NCI-H2227 (cell line): ENCODE measurements around the gene CXXC5.
A peak's percentile ranks its signal among the peaks of the same experiment; 100 is the strongest.

Experiments used
- DNase-seq: peaks from one replicate; lab custom pipeline; 2025; ENCODE audit not compliant: unreplicated experiment; lab: John Stamatoyannopoulos, UW

CXXC5 gene

DNA sequence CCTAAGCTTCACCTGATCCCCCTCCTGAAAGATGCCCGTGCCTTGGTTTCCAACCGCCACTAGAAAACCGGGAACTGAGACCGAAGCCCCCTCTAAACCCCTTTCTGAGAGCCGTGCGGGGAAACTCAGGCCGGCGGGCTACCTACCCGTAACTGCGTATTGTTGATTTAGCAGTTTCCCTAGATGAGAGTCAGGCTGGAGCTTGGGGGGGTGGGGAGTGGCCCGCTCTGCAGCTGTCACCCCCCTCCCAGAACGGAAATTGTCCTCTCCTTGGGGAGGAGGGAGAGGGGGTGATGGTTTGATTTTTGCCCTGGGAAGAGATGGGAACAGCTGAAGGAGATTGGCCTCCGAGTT is 2.5 kb downstream of the CXXC5 start:
- DNase-seq: no peak

DNA sequence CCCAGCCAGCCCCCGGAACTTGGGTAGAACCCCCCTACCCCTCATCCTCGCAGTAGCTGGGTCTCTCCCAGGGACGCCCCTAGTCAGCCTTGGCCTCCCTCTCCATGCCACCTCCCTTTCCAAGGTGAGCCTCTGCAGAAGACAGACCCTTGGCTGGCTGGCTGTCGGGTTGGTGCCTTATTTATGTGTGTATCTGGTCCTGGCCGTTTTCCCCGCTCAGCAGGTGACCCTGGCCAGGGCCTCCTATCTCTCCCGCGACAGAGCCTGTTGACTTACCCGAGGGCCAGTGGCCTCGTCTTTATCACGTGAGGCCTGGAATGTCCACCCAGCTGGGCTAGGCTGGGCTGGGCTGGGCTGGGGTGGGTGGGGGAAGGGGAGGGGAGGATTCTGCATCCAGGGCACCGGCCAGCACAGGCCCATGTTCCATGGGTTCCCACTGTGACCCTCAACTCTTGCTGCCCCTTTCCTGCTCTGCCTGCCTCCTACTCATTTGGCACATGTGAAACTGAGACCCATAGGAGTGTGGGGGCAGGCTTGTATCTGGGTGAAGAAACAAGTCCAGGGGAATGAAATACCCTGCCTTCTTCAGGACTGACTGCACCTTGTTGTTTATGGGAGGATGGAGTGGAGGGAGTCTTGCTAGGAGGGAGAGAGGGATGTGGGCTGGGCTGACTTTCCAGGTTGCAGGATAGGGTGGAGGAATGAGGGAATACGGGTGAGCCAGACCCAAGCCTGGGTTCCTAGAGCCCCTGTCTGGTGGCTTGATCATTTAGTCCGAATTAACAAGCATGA is 3.1 kb downstream of the CXXC5 start:
- no peak for DNase-seq

DNA sequence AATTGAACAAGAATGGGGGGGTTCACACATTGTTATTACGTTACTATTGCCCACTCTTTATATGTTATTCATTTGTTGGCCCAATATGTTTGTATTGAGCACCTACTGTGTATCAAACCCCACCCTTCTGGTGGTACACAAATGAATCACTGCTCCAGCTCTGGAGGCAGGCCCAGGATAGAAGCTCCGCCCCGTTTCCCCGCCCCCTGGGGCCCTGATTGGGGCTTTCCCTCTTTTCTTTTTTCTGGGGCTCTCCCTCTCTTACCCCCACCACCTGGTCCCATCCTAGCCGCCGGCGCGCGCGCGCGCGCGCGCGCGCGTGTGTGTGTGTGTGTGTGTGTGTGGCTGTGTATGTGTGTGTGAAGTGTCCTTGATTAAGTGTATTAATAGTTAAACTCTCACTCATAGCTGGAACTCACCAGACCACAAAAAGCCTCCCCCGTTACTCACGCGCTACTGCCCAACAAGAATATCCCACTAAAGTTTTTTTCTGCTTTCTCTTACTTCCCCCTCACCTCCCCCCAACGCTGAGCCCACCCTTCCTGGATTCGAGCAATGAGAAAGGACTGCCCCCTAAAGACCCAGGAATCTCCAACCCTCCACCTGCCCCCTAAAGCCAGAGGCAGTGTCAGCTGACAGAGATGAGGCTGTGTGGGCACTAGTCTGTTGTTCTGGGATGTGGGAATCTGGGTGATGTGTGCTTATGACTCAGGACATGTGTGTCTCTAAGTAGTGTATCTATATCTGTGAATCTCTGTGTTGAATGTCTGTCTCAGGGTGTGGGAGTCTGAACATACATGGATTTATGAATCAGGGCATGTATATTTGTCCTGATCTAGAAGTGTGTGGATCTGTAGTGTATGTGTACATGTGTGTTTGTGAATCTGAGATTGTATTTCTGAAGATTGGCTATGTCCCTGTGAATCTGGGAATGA is 4.0 kb downstream of the CXXC5 start:
- DNase-seq: peak; percentile 56

DNA sequence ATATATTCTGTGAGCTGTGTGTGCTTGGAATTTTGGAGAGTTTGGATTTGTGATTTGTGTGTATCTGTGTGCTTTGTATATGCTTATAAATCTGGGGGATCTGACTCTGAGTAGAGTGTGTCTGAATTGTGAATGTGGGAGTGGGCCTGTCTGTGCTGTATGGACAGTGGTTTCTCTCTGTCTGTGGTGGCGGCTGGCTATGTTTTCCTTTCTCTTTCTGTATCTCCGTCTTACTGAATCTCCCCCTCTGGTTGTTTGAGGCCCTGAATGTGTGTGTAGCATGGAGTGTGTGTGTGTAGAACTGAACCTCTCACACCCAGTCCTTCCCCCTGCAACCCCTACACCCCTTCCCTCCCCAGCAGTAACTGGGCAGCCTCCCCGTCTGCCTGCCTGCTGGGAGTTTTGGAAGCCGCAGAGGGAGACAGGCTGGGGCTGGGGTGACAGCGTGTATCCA is 4.7 kb downstream of the CXXC5 start:
- no peak for DNase-seq

DNA sequence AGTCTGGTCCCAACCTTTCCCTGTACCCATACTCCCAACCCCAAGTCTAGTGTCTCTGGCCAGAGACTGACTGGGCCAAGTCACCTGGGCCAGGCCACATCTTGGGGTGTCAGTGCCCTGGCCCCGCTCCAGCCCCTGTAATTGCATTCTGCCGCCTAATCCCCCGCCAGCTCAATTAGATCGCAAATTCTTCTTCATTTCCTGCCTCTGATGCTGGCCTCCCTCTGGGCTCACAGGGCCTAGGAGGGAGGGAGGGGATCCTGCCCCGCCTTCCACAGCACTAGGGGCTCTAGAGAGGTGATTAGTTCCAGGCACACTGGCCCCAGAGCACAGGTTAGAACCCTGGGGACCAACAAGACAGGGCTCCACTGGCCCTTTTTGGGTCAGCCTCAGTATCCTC is 5.5 kb downstream of the CXXC5 start:
- DNase-seq: no peak

DNA sequence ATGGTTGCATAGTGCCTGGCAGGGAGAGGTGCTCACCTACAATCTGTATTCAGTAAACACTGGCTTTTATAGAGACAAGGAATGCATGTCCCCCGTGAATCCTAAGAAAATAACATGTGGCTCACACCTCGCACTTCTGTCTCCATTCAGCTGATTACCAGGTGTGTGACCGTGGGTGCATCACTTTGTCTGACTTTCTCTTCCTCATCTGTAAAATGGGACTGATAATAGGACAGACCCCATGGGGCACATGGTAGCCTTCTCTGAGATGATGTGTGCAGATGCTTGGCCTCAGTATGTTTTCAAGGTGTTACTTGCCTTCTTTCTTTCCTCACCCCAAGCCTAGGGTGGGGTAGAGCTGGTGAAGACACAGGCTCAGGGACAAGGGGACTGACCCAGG is 6.3 kb downstream of the CXXC5 start:
- DNase-seq: no peak

DNA sequence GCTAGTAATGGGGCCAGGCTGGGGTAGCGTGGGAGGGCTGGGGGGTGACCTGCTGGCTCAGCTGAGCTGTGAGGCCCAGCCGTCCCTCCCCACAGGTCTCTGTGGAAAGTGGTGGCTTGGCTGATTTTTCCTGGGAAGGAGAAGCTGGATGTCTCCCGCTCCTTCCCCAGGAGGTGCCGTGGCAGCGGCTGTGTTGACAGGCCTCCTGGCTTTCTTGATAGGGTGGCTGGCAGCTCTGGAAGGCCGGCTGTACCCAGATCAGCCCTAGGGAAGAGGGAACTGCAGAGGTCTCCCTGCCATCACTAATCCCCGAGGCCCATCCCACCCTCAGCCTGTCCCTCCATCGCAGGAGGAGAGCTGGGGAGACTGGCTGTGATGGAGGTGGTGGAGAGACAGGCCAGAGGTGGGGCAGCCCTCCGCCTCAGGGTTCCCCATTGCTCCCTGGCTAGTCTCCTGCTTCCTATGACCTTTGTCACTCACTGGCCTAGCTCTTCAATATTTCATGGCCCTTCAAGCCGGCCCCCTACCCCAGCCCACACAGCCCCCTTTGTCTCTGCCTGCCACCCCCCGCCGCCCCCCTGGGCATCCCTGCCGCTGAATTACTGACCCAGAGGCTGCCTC is 6.8 kb downstream of the CXXC5 start:
- no peak for DNase-seq

DNA sequence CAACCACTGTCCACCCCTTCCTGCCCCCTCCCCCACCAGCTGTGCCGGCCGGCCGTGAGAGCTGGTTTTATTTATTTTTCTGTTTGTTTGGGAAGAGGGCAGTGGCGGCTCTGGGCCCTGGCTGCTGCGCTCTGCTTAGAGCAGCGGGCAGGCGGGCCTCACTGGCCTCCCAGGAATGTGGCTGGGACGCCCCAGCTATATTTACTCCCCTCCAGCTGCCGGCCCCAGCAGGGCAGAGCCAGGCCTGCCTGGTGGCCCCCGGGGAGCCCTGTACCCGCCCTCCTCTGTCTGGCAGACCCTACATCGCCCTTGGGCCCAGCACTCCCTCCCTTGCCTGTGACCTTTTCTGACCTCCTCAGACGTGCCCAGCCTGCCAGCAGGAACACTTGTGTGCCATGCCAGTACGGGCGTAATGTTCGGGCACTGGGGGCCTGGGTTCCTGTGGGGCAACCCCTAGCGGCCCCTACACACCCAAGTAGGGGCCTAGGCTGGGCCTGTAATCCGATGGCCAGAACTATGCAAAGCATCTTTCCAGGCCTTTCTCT is 7.7 kb downstream of the CXXC5 start:
- no peak for DNase-seq

DNA sequence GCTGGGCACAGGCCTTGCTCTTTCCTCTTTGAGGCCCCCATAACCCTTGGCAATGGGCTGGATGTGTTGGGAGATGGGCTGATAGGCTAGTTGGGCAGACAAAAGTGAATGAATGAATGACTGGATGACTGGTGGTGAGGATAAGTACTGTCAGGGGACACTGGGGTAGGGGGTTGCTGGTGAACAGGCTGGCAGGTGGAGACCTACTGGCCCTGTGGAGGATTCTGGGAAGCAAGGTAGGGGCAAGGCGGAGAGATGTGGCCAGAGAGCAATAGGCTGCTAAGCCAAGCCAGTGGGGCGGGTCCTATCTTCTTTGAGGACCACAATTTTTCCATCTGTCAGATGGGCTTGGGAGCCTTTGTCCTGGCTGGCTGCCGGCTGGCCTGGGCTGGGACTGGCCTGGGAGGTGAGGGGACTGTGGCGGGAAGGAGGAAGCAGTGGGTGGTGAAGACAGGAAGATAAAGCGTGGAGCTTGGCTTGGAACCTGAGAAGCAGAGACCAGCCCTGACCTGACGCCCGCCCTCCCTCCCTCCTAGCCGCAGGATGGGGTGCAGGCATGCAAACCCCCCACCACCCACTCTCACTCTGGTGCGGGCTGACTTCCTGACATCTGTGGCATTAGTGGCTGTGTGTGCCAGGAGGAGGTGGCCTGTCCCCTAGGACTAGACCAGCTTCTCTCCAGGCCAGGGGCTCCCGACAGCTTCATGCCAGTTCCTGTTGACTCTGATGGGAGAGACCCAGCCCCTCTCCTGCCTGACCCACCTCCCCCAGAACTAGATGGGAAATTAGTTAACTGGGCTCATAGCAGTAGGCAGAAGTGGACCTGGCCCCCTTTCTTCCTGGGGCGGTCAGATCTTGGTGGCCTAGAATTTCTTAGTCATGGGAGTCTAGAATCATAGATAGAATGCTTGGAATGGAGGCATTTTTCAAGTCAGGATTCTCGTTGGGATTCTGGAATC is 9.5 kb downstream of the CXXC5 start:
- DNase-seq: no peak

DNA sequence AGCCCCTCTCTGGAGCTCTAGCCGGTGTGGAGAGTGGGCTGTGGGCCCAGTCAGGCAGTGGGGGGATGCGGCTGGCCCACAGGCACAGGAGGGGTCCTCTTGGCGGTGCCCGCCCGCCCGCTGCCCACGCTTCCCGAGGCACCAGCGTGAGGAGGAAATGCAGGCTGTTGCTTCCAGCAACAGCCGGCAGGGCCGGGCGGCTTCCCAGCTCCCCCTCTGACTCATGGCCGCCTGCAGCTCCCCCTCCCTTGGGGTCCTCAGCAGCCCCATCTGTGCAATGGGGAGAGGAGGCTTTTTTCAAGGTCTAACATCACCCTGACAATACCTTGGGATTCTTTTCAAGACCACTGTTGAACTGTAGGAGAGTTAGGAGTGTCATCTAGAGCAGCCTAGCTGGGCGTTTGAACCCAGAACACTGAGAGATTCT is 10.4 kb downstream of the CXXC5 start:
- no peak for DNase-seq

DNA sequence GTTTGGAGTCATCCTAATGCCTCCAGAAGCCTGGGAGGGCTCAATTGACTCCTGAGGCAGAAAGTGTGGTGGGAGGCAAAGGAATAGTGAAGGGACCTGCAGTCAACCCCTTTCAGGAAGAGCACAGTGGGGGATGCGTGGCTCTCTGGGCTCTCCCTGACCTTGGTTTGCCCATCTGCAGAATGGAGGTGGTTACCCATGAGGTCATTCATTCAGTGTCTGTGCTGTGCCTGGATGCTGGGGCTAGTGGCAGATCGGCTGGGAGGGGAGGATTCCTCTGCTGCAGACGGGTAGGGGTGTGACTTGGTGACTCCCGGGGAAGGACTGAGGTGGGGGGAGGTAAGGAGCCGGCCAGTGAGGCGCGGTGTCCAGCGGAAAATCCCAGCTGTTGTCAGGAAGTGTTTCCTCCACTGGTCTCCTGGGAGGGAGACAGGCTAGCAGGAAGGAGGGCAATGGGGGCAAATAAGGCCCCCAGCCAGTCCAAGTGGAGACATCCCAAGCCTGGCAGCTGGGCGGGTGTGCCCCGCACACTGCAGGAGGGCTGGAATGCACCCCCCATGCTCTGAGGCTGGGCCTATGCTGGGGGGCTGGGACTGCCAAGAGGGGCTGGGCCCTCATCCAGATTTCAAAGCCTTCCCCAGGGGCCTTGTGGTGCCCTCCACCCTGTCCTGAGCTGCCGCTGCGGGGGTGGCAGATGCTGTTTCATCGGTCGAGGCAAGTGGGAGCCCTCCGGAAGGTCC is 10.9 kb downstream of the CXXC5 start:
- DNase-seq: no peak

DNA sequence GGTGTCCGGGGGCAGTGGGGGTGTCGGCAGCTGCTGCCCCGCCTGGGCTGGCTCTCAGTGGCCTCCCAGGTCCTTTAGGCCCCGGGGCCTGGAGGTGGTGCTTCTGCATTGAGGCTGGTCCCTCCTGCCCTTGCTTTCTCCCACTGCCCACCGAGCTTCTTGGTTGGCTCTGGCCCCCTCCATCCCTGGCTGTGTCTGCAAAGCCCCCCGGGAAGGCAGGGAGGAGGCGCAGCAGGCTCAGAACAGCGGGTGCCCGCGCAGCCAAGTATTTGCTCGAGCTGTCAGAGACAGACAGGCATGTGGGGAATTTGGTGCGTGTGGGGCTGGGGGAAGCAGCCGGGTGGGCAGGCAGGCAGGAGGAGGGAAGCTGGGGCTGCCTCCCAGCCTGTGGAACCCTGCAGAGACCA is 11.5 kb downstream of the CXXC5 start:
- no peak for DNase-seq

DNA sequence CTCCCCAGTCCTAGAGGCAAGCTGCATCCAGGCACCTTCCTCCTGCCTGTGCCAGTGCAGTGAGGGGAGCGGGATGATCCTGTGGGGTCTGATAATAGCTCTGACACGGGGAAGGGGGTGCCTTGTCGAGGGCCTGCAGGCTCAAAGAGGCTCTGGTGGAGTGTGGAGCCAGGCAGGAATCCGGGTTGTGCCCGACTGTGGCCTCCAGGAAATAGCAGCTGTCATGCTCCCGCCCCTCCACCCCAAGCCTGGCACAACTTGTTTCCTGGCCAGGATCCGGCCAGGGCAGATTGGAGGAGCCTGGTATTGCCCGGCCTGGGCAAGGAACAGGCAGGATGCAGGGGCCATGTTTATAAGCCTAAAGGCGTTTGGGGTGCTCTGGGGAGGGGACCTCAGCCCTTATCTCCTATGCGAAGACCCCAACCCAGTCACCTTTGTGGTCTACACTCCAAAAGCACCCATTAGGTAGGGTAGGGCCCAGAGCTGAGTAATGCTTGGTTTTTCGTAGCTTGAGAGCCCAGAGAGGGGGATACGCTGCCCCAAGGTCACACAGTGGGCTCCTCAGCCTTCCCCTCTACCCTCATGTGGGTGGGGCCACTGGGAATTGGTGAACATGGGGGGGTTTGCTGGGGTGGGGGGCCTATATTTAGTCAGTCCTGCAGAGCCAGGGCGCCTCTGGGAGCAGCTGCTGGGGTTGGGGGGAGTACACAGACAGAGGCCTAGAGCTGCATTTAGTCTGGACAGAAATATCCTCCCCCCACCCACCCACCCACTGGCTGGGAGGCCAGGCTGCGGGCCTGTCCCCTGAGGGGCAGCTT is 12.2 kb downstream of the CXXC5 start:
- DNase-seq: no peak

DNA sequence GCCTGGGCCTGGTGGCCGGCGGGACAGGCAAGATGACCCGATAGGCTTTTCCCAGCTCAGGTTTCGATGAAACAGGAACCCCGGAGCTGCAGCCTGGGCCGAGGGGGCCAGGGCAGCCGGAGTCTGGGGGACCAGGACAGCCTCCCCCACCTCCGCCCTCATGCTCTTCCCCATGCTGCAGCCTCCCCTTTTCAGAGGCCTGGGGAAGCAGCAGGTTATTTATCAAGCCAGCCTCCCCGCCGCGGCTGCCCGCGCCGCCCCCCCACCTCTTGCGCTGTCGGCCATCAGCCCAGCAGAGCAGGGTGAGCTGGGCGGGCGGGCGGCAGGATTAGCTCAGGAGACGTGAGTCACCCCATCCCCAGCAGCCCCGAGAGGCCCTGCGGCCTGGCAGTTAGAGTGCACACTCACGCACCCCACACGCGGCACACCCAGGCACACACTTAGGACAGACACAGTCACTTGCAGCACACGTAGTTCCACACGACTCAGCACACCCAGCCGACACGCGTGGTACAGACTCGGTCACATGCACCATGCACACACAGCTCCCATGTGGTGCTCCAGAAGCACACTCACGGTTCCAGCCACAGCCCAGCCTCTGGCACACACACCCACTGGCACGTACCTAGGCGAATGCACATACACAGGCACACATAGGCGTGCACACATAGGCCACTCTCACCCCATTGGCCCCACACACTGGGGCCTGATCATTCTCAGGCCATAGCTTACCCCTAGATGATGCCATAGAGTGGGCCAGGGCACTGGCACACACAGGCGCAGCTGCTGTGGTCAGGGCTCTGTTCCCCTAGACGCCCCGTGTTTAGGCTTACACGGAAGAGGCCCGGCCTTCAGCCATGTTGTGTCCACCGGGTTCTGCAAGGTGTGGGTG is 13.0 kb downstream of the CXXC5 start:
- peak; percentile 25 for DNase-seq

DNA sequence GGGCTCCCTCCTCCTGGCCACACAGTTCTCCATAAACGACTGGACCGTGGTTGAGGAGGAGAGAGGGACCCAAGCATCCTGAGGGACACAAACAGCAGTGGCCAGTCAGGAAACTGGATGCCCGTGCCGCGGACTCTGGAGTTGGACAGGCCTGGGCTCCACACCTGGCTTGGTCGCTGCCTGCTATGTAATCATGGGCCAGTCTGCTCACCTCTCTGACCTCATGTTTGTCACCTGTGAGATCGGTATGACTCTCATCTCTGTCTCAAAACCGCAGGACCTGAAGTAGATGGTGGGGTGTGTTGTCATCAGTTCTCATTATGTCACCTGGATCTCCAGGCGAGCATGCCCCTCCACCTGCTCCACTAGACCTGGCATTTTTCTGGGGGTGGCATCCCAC is 14.5 kb downstream of the CXXC5 start:
- no peak for DNase-seq

DNA sequence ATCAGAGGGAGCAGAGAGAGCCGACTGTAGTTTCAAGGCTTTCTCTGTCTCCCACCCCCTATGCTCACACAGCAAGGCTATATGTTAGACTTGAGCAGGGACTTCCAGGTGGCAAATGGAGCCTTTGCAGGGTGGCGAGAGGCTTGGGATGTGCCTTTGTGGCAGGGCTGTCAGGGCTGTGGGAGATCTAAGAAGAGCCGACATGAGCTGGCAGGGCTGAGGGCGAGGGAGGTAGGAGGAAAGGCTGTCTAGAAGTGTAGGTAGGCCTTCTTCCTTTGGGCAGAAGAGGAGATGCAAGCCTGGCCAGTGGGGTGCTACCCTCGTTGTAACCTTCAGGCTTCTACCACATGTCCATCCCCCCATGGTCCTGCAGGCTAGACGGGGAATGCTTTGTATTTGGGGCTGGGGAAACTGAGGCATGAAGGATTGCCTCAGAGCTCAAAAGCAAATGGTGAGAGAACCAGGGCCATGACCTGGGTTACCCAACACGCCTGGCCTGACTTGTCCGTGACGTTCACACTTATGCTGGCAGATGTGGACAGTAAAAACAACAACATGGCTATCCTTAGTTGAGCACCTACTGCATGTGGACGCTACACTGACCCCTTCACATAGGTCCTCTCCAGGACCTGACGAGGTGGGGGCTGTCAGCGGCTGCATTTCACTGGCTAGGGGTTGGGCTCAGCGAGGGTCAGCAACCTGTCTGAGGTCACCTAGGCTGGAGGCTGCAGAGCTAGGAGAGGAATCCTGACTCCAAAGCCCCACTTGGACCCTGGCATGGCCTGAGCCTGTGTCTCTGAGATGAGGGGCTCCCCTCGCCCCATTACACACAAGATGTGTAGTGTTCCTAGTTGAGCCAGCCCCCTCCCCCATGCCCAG is 15.3 kb downstream of the CXXC5 start:
- no peak for DNase-seq
